Measurements from ENCODE around the gene SLC35F3.
"Not testable (repeated sequence)": the region's sequence is repeated elsewhere in the genome, so short reads cannot be mapped to it uniquely, and the experiment has no call there.

The SLC35F3 gene

DNA sequence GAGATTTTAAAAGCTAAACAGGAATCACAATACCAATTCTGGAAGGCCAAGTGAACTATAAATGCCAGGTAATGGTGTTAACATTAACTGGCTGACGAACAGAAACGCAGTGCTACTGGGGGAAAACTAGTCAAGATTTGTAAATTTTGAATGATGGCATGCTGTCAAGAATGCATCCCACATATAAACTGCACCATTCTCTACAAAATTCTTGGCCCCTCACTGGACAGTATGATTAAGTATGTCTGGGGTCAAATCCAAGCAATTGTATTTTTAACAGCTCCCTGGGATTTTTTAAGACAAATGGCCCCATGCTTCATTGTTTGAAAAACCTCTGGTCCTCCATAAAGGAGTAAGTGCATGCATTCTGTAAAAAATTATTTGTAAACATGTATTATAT lies 395.6 kb downstream of the SLC35F3 start:
- DNase-seq = no peak

DNA sequence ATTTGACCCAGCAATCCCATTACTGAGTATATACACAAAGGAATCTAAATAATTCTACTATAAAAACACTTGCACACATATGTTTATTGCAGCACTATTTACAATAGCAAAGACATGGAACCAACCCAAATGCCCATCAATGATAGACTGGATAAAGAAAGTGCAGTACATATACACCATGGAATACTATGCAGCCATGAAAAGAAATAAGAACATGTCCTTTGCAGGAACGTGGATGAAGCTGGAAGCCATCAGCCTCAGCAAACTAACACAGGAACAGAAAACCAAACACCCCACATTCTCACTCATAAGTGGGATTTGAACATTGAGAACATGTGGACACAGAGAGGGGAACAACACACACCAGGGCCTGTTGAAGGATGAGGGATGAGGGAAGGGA lies 397.2 kb downstream of the SLC35F3 start:
- not testable (repeated sequence) for DNase-seq

DNA sequence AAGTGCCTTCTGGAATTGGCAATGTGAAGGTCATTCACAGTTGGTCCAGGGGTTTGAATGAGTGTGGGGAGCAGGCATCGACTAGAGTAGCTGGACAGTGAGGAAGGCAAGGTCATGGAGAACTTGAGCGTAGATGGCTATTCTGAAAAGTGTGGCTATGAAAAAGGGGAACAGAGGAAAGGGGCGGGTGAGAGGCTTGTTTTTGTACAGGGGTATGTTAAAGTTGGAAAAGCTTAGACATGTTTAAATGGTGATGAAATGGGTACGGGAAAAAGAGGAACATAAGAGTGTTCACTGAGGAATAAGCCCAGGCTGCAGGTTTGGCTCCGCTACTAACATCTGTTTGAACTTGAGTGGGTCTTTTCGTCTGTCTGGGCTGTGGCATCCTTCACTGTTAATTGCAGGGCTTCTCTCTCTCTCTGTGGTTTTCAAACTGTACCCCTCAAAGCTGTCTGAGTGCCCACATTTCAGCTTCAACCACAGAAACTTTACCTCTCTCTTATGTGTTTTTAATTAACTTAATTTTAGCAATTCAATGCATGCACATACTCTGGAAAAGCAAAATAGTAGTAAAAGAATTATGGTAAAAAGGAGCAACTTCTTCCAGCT lies 398.0 kb downstream of the SLC35F3 start:
- DNase-seq = no peak

DNA sequence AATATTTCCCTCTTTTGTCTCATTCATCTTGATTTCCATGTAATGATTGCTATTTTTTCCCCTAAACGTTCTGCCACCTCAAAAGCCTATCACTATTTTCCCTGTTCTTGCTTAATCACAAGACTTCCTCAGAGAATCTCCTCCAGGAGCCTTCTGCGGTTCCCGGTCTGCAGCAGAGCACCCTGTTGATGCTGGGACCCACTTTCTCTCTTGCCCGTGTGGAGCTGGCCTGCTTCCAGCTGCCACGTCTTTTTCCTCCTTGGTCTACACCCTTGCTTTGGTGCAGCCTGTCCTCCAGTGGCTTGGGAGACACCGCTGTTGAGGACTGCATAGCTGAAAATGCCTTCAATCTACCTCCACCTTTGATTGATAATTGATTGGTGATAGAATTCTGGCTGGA lies 398.8 kb downstream of the SLC35F3 start:
- no peak for DNase-seq

DNA sequence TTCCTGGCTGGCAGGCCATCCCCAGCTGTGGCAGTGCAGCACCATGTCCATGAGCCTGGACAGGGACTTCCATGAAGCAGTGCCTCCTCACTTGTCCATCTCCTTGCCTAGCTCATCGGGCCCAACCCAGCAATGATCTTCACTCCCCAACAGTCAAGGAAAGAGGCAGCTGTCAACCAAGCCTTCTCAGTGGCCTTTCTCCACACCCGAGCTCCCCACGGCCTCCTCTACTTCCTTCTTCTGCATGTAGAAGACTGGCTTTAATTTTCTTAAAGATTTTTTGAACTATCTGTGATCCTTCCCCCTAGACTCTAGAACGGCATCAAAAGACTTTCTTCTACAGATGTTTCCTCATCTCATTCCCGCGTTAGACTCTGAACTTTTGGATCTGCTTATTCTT lies 403.2 kb downstream of the SLC35F3 start:
- no peak for DNase-seq

DNA sequence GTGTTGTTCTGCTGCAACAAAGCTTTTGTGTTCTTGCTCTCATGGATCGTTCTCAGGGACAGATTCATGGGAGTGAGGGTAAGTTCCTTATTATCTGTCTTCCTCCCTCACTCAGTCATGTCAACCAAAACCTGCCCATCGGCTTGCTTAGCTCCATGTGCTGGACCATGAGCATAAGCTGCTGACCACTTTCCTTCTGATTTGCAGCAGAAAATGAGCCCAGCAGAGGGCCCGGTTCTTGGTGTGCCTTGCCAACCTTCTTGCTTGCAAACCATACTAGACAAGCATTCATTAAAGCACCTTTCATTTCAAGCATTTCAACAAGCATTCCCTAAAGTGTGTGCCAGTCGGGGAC lies 404.7 kb downstream of the SLC35F3 start:
- DNase-seq = no peak

DNA sequence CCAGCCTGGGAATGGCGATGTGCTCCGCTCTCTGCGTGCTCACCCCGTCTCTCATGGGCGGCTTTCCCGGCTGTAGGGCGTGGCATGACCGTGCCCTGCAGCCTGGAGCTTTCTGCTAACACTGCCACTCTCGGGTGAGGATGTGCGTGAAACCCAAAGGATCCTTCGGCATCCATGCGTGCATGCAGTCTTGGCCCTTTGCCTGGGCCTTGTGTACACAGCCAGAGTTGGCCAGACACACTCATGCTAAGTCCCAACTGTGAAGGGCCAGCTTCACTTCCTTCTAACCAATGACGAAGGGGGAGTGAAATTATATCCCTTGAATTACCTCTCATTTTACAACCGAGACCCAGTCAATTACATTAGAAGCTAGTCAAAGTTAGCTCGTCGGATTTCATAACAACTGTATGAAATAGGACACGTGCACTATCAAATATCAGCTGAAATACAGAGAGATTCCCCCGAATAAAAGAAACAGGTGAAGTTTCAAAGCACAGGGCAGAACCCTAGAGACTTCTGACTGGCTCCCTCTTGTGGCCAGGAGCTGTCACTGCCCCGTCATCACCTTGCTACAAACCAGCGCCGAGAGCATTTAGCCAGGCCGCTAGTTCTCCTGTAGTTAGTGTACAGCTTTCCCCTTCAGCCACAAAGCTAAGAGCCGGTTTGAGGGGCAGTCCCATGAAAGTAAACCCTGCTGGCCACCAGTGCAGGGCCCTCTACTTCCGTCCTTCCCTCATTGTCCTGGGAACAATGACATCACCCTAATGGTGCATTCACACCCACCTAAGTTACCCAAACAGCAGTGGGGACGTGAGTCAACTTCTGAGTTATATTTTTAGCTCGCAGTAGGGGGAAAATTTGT lies 405.4 kb downstream of the SLC35F3 start:
- peak; percentile 79 to 85 for DNase-seq

DNA sequence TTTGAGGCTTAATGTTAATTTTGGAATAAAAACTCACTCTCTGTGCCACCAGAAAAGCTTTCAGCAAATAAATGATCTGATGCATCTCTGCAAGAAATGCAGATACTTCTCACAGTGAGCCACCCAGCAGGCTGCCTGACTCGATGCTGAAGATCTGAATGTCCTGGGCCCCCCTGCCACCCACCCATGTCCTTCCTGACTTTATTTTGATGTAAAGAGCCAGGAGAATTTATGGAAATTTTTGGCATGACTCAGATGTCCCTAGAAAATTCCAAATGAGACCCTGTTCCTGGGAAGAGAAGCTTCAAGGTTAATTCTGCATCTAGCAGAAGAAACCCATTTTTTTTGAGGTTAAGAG lies 406.0 kb downstream of the SLC35F3 start:
- DNase-seq = no peak

DNA sequence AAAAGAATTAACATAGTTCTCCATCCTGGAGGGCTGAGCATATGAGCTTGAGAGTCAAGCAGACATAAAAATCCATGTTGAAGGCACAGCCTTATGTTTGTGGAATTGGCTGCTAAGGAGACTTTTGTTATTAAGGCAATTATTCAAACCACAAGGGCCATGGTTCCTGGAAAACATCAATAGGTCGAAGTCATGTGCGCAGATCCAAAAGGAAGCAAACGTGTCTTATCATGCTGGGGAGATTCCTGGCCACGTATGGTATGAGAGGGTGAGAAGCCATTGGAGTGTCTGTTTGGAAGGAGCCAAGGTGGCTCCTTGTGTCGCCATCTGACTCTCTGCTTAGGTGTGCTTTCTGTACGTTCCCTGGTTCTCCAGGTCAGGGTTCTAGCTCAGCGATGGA lies 406.9 kb downstream of the SLC35F3 start:
- DNase-seq = no peak

DNA sequence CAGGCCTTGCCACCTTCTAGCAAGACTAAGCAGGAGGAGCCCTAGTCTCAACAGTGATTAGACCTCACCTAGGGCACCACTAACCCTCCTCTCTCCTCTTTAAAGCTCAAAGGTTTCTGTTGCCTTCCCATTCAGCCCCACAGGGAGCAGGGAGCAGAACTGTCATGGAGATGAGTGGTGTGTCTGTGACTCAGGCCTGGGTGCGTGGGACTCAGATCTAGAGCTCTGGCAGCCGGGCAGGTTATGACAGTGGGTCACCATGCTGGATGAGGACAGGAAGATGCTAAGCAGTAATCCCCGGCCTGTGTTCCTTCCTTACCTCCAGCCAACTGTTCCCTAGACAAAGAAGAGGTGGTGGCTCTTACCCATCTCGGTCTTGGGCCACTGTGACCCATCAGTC lies 408.7 kb downstream of the SLC35F3 start:
- DNase-seq = peak; percentile 50 to 57

DNA sequence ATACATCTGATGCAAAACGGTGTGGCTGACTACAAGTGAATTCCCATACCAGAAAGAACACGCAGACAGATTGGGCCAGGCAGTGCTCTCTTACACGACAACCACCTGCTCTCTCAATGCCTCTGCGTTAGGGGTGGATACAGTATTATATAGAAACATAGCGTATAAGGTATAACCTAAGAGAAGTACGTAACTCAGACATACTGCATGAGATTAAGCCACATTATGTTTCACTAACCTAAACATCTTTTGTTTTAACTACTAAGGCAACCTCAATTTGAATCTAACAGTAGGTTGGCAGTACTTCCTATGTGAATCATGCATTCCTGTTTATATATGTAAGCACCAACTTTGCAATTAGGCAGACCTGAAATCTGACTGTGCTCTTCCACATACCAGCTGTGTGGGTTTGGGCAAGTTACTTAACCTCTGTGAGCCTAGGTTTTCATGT lies 410.6 kb downstream of the SLC35F3 start:
- peak; percentile 31 to 36 for DNase-seq

DNA sequence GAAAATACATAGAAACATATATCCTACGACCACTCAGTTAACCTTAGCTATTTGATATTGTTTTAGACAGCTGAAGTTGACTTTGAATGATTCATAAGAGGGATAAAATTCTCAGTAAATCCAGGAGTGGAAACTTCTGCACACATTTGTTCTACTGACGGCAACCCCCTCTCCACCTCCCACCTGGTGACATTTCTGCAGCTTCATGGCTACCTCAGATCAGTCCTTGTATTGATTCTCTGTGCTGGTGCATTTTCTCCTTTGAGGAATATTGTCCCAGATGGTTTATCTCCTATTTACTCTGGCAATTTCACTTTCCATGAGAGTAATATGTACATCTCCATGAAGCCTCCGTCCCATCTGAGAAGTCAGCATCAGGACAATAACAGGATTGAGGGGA lies 411.1 kb downstream of the SLC35F3 start:
- peak; percentile 18 to 44 for DNase-seq

DNA sequence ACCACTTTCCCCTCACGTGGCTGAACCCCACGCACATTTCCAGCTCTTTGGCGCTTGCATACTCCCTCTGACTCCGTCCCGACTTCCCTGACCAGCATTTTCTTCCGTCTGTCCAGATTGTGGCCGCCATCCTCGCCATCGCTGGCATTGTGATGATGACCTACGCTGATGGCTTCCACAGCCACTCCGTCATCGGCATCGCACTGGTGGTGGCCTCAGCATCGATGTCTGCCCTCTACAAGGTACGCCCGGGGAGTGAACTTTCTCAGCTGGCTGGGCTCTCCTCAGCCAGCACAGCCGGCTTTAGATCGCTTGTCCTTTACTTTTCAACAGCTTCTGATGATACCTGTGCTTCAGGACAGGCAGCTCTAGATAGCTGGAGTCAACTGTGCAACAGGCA lies 412.0 kb downstream of the SLC35F3 start:
- DNase-seq = no peak

DNA sequence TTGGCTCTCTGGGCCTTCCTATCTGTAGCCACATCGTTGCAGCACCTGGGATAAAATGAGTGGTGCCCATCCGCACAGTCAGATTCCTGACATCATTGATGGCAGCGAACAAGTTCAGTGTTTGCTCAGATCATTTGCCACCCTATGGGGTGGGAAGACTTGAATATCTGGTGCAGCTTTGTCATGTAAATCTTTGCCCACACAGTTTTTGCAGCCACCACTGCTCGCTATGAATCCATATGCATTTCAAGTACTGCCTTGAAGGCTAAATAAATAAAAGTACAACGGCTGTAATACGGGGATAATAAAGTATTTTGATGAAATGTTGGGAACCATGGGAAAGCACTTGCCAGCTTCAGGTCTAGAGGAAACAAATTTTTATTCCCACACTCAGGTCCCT lies 412.5 kb downstream of the SLC35F3 start:
- no peak for DNase-seq

DNA sequence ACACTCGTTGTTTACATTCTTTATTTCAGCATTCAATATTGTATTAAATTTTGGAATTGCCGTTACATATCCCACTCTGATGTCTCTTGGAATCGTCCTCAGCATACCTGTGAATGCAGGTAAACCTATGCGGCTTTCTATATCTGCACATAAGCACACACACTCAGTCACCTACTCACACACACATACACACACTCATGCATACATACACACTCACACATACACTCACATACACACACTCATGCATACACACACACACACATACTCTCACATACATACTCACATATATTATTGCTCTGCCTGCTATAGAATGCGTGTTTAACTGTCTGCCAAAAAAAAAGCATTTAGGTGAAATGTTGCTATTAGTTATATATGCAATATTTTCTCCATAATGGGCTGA lies 415.6 kb downstream of the SLC35F3 start:
- no peak for DNase-seq

DNA sequence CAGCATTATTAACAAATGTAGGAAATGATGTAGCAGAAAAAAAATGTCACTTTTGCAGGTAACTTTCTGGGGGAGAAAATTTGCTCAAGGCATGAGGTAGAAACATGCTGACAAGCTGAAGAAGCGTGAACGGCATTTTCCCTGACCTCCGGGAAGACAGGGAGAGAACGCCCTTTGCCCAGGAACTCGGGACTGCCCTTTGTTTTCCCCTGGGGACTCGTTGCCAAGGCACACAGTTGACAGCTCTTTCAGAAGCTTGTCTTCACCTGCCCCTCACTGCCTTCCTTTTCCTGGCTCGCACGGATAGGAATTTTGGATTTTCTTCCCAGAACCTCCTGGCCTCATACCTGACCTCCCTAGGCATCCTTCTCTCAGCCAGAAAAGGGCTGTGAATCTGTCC lies 416.1 kb downstream of the SLC35F3 start:
- no peak for DNase-seq

DNA sequence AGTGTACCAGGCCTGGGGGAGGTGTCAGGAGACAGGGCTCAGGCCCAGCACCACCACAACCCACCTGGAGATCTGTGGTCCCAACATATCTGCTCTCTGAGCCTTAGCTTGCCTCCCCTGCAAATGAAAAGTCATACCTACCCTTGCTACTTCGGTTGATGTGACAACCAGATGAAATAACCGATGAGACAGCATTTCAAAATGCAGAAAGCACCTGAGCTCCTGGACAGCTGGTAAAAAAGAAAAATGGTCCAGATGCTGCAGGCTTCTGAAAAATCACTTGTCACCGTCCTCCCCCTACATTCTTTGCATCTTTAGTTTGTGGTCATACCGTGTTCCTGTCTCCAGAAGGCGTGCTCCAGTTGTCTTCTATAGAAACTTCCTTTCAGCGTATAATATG lies 416.8 kb downstream of the SLC35F3 start:
- no peak for DNase-seq

DNA sequence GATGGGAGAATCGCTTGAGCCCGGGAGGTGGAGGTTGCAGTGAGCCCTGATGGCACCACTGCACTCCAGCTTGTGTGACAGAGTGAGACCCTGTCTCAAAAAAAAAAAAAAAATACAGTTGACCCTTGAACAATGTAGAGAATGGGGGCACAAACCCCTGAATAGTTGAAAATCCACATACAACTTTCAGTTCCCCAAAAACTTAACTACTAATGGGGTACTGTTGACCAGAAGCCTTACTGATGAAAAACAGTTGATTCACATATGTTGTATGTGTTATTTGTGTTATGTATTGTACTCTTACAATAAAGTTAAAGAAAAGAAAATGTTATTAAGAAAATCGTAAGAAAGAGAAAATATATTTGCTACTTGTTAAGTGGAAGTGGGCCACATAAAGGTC lies 417.6 kb downstream of the SLC35F3 start:
- no peak for DNase-seq

DNA sequence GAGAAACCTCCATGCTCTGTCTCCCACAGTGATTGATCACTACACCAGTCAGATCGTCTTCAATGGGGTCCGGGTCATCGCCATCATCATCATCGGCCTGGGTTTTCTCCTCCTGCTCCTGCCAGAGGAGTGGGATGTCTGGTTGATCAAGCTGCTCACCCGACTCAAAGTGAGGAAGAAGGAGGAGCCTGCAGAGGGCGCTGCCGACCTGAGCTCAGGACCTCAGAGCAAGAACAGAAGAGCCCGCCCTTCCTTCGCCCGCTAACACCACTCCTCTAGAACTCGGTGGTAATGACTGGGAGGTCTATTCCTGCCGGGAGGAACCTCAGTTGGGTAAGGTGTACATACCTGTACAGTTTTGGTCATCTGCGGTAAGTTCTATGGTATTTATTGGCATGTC lies 418.5 kb downstream of the SLC35F3 start:
- DNase-seq = peak; percentile 67 to 74

DNA sequence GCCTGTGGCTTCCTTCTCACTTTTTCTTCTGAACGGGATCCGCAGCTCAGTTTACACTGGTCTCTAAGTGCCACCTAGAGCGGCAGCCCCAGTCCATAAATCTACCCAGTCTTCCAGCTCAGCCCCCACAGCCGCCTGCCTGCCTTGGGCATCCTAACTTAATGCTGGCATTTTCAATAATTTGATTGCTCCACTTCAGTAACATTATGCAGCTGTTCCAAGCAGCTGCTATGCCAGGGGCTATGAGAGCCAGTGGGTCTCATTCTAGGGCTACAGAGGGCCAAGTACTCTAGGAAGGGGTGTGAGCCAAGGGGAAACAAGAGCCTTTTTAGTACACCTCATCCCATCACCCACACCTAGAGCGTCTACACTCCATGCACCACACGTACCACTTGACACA lies 420.3 kb downstream of the SLC35F3 start:
- no peak for DNase-seq

DNA sequence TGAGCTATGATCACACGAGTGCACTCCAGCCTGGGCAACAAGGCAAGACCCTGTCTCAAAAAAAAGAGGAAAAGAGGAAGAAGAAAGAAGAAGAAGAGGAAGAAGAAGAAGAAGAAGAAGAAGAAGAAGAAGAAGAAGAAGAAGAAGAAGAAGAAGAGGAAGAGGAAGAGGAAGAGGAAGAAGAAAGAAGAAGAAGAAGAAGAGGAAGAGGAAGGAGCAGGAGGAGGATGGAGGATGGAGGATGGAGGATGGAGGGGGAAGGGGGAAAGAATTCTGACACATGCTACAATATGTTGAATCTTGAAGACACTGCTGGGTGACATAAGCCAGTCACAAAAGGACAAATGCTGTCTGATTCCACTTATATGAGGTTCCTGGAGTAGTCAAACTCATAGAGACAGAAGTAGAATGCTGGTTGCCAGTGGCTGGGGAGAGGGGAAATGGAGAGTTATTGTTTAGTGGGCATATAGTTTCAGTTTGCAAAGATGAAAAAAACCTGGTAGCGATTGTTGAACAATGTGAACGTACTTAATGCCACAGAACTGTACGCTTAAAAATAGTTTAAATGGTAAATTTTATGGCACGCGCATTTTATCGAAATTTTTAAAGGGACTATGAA lies 421.5 kb downstream of the SLC35F3 start:
- peak; percentile 32 to 48 for DNase-seq

DNA sequence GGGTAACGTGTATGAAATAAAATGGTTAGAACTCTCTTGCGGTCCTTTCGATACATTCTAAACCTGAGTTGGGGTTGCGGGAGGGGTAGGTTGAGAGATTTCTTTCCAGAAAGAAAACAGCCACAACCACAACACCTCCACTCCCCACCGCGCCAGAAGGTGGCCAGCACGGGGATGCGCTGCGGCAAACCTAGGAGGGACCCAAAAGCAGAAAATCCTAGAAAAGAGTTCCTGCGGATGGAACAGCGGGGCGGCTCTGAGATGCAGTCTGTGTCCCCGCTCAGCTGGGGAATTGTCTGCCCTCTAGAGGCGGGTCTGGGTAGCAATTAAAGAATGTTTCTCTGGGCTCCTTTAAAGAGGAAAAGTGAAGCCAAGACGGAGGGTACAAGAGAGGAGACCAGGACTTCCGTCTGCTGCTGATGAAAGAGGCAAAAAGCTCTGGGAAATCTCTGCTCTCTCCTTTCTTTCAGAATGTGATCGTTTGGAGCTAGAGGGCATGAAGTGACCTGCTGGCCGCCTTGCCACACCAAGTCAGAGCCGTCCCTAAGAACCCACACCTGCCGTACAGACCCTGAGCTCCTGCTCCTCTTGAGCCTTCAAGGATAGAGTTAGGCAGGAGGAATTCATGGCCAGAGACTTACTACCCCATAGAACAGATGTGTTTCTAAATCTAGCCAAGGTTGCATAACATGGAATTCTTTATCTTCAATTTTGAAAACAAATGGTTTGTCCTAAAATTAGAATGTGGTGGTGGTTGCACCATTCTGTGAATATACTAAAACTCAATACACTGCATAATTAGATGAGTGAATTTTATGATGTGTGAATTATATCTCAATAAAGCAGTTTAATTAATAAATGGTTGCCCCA lies 422.3 kb downstream of the SLC35F3 start:
- DNase-seq = peak; percentile 76 to 82

DNA sequence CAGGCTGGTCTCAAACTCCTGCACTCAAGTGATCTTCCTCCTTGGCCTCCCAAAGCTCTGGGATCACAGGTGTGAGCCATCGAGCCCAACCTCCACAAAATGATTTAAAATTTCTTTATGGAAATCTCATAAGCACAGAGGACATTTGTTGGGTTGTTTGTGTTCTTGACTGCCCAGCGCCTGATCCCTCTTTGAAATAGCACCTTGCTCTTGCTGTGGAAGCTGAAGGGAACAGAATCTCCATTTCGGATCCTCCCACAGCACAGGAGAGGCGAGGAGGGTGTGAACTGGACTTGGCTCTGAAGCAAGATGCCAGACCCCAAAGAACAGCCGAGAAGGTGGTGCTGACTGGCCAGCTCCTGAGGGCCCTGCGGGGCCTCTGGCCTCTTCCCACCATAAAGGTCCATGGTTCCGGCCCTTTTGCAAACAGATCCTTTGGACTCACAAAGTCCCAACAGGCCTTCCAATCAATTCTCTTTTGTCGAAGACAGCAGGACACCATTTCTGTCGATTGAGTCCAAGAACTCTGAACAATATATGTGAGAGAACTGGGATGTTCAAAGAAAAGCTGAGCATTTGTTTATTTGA lies 423.2 kb downstream of the SLC35F3 start:
- DNase-seq = no peak
